ENCODE results near the gene FUOM.
A peak's percentile ranks its signal among the peaks of the same experiment; 100 is the strongest.

The FUOM gene, protein sequence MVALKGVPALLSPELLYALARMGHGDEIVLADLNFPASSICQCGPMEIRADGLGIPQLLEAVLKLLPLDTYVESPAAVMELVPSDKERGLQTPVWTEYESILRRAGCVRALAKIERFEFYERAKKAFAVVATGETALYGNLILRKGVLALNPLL

DNA sequence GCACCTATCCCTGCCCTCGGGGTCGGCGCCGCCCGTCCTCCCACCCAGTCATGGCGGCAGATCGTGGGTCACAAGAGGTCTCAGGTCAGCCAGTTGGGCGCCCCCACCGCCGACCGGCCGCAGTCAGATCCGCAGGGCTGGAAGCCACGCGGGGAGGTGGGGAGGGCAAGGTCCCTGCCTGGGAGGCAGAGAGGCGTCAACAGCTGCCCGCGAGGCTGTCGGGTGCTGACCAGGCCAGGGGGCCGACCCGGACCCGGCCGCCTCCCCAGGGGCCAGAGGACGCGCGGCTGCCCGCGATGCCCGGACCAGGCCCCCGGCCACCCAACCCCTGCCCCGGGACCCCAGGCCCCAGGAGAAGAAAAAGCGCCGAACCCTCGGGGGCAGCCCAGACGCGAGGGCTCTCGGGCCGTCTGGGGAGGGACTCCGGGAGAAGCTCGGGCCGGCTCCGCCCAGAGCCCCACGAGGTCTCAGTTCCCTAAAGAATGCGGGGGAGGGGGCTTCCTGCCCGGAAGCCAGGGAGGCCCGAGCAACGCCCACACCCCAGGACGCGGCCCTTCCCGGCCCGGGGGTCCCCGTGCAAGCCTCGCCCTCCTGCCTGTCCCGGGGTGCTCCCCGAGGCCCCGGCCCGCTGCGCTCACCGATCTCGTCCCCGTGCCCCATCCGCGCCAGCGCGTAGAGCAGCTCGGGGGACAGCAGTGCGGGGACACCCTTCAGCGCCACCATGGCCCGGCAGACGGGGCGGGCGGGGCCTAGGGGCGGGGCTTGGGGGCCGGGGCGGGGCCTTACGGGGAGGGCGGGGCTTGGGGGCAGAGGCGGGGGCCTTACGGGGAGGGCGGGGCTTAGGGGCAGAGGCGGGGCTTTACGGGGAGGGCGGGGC lies at the start of gene FUOM:
Gene FUOM, minus strand, starts transcription at position 735 of the 877 bp plus-strand sequence. Its CDS starts 12 bp downstream, at position 723.
- intact Hi-C loops (cut with micrococcal nuclease): loop anchor here (2.0 to 5.0 kb wide), 2 partner anchors 21 to 35 kb away; partner anchors contain the start of genes MTG1 and PAOX
- Mint-ChIP-seq H3K9me3 (no peaks in the 10 kb centered on the region), H3K36me3 (ENCODE audit: low read depth) (peaks cover 43% of the 10 kb centered on the region), H3K27ac (peak within 1 kb of the TSS; percentile 80), H3K27me3 (no peaks in the 10 kb centered on the region), H3K4me3 (peak within 1 kb of the TSS; percentile 80), H3K4me1 (ENCODE audit: low read depth) (peaks cover 16% of the 10 kb centered on the region)

DNA sequence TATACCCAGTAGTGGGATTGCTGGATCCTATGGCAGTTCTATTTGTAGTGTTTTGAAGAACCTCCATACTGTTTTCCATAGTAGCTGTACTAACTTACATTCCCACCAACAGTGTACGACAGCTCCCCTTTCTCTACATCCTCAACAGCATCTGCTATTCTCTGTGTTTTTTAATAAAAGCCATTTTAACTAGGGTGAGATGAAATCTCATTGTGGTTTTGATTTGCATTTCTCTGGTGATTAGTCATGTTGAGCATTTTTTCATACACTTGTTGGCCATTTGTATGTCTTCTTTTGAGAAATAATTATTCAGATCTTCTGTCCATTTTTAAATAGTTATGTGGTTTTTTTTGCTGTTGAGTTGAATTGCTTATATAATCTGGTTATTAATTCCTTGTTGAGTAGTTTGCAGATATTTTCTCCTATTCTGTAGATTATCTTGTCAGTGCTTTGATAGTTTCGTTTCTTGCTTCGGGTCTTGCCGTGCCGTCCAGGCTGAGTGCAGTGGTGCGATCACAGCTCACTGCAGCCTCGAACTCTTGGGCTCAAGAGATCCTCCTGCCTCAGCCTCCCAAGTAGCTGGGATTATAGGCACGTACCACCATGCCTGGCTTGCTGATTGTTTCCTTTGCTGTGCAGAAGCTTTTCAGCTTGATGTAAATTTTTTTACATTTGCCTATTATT lies 48.2 kb upstream of the FUOM start:
- no peak overlapping the region for H3K27ac Mint-ChIP-seq

DNA sequence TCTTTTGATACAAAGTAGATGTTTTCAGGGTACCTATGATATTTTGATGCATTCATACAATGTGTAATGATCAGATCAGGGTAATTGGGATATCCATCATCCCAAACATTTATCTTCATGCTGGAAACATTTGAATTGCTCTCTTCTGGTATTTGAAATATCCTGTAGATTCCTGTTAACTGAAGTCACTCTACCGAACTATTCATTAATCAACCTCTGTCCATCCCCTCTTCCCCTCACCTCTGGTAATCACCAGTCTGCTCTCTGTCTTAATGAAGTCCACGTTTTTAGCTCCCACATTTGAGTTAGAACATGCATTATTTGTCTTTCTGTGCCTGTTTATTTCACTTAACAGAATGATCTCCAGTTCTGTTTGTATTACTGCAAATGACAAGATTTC lies 47.5 kb upstream of the FUOM start:
- H3K27me3 Mint-ChIP-seq: no peaks in the 10 kb centered on the region
- H3K4me1 Mint-ChIP-seq (ENCODE audit: low read depth): peaks cover 13% of the 10 kb centered on the region
- no peak overlapping the region for H3K27ac Mint-ChIP-seq
- peaks cover 100% of the 10 kb centered on the region for H3K36me3 Mint-ChIP-seq (ENCODE audit: low read depth)
- peaks cover 14% of the 10 kb centered on the region for H3K9me3 Mint-ChIP-seq
- H3K4me3 Mint-ChIP-seq: no peak overlapping the region
- intact Hi-C loops (cut with micrococcal nuclease): no loop called here

More for the DNA sequence above, 48.2 kb upstream of the FUOM start:
- peaks cover 12% of the 10 kb centered on the region for H3K4me1 Mint-ChIP-seq (ENCODE audit: low read depth)
- peaks cover 21% of the 10 kb centered on the region for H3K9me3 Mint-ChIP-seq
- no peak overlapping the region for H3K4me3 Mint-ChIP-seq
- intact Hi-C loops (cut with micrococcal nuclease): no loop called here
- H3K27me3 Mint-ChIP-seq: no peaks in the 10 kb centered on the region
- peaks cover 100% of the 10 kb centered on the region for H3K36me3 Mint-ChIP-seq (ENCODE audit: low read depth)

DNA sequence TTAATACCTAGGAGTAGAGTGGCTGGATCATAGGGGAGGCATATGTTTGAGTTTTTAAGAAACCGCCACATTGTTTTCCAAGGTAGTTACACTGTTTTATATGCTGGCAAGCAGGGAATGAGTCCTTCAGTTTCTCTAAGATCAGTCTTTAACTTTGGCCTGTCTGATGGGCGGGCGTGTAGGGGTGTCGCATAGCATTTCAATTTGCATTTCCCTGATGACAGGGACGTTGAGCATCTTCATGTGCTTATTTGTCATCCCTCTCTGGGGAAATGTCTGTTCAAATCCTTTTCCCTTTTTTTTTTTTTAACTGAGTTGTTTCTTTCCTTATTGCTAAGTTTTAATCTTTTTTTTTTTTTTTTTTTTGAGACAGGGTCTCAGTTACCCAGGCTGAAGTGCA lies 46.0 kb upstream of the FUOM start:
- peaks cover 3% of the 10 kb centered on the region for H3K9me3 Mint-ChIP-seq
- no peaks in the 10 kb centered on the region for H3K27me3 Mint-ChIP-seq
- H3K4me3 Mint-ChIP-seq: no peak overlapping the region
- intact Hi-C loops (cut with micrococcal nuclease): no loop called here
- H3K4me1 Mint-ChIP-seq (ENCODE audit: low read depth): peaks cover 17% of the 10 kb centered on the region
- H3K27ac Mint-ChIP-seq: no peak overlapping the region
- H3K36me3 Mint-ChIP-seq (ENCODE audit: low read depth): peaks cover 100% of the 10 kb centered on the region

DNA sequence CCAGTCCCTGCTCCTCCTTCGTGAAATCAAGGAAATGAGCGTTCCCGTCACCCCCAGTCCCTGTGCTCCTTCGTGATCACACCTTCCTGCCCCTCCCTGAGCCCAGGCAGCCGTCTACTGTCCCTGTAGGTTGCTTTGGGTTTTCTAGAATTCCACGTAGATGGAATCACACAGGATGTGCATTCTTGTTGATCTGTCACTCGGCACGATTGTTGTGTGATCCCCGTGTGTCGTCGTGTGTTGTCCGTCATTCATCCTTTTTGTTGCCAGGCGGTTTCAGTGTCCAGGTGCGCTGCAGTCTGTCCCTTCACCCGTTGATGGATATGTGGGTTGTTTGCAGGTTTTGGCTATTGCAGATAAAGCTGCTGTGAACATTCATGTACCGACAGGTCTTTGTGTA lies 45.5 kb upstream of the FUOM start:
- Mint-ChIP-seq H3K36me3 (ENCODE audit: low read depth) (peaks cover 100% of the 10 kb centered on the region), H3K27me3 (no peaks in the 10 kb centered on the region), H3K4me1 (ENCODE audit: low read depth) (peaks cover 15% of the 10 kb centered on the region), H3K27ac (no peak overlapping the region), H3K9me3 (no peaks in the 10 kb centered on the region), H3K4me3 (no peak overlapping the region)
- intact Hi-C loops (cut with micrococcal nuclease): no loop called here

DNA sequence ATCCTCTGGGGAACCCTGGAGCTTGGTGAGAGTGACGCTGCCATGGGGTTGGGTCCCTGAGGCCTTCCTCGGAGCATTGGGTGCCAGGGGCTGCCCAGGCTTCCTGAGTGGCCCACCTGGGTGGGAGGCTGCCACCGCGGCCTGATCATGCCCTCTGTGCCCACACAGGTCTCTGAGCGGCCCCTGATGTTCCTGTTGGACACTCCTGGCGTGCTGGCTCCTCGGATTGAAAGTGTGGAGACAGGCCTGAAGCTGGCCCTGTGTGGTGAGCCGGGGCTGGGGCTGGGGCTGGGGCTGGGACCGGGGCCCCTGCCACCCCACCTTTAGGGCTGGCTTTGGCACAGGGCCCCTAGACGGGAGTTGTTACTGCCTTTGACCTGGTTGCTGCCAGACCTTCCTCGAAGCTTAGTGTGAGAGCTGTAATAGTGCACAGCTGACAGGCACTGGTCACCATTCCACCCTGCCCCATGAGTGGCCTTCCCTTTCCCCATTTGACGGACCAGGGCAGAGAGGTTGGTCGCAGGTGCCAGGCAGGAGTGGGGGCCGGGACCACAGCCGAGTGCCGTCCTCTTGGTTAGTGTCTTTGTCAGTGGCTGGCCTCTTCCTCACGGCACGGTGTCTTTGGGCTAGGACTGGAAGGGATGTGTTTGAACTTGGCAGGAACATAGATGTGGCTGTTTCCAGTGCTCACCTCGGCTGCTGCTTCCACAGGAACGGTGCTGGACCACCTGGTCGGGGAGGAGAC lies 44.3 kb upstream of the FUOM start:
- Mint-ChIP-seq H3K27ac (no peak overlapping the region), H3K9me3 (no peaks in the 10 kb centered on the region), H3K4me3 (no peak overlapping the region), H3K36me3 (ENCODE audit: low read depth) (peaks cover 100% of the 10 kb centered on the region), H3K4me1 (ENCODE audit: low read depth) (peaks cover 18% of the 10 kb centered on the region), H3K27me3 (no peaks in the 10 kb centered on the region)
- intact Hi-C loops (cut with micrococcal nuclease): no loop called here

DNA sequence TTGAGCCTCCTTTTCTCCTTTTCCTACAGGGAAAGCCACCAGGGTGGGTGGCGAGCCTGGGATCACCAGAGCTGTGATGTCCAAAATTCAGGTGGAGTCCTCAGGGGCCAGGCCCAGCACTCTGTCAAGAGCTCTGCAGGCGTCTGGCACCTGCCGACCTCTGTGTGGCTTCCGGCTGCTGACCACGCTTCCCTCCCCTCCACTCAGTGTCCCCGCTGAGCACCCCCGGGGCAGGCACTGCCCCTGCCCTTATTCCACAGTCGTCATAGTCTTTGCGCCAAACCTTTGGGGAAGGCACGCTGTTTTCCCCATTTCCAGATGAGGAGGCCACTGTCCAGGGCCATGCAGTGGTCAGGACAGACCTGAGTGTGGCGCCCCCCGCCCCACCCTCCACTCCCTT lies 43.7 kb upstream of the FUOM start:
- Mint-ChIP-seq H3K9me3 (no peaks in the 10 kb centered on the region), H3K27ac (no peak overlapping the region), H3K36me3 (ENCODE audit: low read depth) (peaks cover 99% of the 10 kb centered on the region), H3K27me3 (no peaks in the 10 kb centered on the region), H3K4me1 (ENCODE audit: low read depth) (peaks cover 22% of the 10 kb centered on the region), H3K4me3 (no peak overlapping the region)
- intact Hi-C loops (cut with micrococcal nuclease): no loop called here

DNA sequence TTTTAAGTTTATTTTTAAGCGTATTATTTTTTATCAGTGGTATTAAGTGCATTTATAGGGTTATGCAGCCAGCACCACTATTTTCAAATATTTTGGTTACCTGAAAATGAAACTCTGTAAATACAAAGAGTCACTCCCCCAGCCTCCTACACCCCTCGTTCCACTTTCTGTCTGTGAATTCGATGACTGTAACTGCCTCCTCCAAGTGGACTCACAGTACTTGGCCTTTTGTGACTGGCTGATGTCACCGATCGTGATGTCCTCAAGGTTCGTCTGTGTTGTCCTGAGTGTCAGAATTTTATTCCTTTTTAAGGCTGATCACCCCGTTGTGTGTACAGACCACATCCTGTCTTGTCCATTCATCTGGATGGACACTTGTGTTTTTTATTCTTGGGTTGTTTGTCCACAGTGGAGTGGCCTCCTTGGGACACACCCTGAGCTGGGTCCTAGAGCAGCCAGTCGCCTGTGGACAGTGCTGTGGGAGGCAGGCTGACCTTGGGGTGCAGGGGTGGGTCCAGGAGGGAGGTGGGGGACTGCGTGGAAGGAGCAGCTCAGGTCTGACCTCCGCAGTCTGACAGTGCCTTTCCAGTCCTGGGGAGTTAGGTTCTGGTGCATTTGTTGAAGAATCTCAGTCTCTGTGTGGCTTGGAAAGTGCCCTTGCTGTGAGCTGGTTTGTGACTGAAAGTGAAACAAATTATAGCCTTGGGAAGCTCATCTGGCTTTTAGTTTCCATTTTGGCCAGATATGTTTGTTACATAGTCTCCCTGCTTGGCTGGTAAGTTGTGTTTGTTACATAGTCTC lies 43.0 kb upstream of the FUOM start:
- Mint-ChIP-seq H3K27ac (no peak overlapping the region), H3K4me1 (ENCODE audit: low read depth) (peaks cover 21% of the 10 kb centered on the region), H3K36me3 (ENCODE audit: low read depth) (peaks cover 92% of the 10 kb centered on the region), H3K4me3 (no peak overlapping the region), H3K27me3 (no peaks in the 10 kb centered on the region), H3K9me3 (no peaks in the 10 kb centered on the region)
- intact Hi-C loops (cut with micrococcal nuclease): no loop called here

DNA sequence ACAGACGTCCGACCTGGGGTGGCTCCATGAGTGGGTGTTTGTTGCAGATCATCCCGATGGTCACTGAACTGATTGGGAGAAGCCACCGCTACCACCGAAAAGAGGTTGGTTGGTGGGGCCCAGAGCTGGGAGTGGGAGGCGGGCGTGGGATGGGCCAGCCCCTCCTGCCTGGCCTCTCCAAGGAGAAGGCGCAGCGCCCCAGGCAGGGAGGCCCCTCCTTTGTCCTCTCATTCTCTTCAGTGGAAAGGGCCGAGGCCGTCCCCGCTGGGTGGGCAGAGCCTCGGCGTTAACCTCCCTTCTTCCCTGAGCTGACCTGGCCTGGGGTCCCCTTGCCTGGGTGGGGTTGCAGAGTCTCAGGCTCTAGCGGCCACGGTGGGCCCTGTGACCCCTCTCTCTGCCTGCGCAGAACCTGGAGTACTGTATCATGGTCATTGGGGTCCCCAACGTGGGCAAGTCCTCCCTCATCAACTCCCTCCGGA lies 41.3 kb upstream of the FUOM start:
- H3K27me3 Mint-ChIP-seq: no peaks in the 10 kb centered on the region
- intact Hi-C loops (cut with micrococcal nuclease): no loop called here
- H3K27ac Mint-ChIP-seq: no peak overlapping the region
- no peak overlapping the region for H3K4me3 Mint-ChIP-seq
- H3K9me3 Mint-ChIP-seq: no peaks in the 10 kb centered on the region
- peaks cover 75% of the 10 kb centered on the region for H3K36me3 Mint-ChIP-seq (ENCODE audit: low read depth)
- peaks cover 28% of the 10 kb centered on the region for H3K4me1 Mint-ChIP-seq (ENCODE audit: low read depth)

DNA sequence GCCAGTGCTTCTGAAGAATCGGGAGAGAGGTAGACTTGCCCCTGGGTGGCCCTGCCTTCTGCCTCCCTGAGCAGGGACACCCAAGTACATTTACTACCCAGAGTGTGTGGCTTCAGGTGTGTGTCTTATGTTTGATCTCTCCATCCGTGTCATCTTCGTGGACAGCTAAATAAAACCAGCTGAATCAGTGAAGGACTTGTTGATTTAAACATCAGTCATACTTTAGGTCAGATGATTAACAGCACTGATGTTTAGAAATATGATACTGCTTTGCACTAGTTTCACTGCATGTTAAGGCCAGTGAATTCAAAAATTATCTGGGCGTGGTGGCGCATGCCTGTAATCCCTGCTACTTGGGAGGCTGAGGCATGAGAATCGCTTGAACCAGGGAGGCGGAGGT lies 40.1 kb upstream of the FUOM start:
- no peaks in the 10 kb centered on the region for H3K9me3 Mint-ChIP-seq
- no peaks in the 10 kb centered on the region for H3K27me3 Mint-ChIP-seq
- H3K36me3 Mint-ChIP-seq (ENCODE audit: low read depth): peaks cover 63% of the 10 kb centered on the region
- intact Hi-C loops (cut with micrococcal nuclease): no loop called here
- no peak overlapping the region for H3K4me3 Mint-ChIP-seq
- H3K27ac Mint-ChIP-seq: peak overlapping the region; percentile 12
- H3K4me1 Mint-ChIP-seq (ENCODE audit: low read depth): peaks cover 37% of the 10 kb centered on the region

DNA sequence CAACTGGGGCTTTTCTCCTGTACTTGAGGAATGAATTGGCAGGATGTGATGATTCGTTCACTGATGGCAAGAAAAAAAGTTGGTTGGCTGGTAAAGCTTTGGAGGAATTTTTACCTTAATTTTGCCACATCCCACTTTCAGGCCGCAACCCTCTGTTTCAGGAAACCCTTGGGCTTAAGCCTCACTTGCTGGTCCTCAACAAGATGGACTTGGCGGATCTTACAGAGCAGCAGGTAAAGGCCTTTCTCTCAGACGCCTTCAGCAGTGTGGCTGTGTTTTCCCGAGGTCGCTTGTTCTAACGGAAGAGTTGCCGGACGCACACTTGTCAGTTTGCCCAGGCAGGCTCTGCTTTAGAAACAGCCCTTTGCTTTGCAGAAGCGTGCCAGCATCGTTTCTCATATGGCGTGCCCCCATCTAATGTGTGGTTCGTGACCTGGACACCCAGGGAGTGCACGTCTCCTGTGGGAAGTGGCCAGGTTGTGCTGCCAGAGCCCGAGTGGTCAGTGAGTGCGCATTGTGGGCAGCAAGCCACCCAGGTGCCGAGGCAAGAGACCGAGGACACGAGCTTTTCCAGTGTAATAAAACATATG lies 38.3 kb upstream of the FUOM start:
- no peaks in the 10 kb centered on the region for H3K27me3 Mint-ChIP-seq
- H3K36me3 Mint-ChIP-seq (ENCODE audit: low read depth): peaks cover 59% of the 10 kb centered on the region
- peaks cover 52% of the 10 kb centered on the region for H3K4me1 Mint-ChIP-seq (ENCODE audit: low read depth)
- H3K27ac Mint-ChIP-seq: no peak overlapping the region
- H3K9me3 Mint-ChIP-seq: no peaks in the 10 kb centered on the region
- H3K4me3 Mint-ChIP-seq: no peak overlapping the region
- intact Hi-C loops (cut with micrococcal nuclease): no loop called here

DNA sequence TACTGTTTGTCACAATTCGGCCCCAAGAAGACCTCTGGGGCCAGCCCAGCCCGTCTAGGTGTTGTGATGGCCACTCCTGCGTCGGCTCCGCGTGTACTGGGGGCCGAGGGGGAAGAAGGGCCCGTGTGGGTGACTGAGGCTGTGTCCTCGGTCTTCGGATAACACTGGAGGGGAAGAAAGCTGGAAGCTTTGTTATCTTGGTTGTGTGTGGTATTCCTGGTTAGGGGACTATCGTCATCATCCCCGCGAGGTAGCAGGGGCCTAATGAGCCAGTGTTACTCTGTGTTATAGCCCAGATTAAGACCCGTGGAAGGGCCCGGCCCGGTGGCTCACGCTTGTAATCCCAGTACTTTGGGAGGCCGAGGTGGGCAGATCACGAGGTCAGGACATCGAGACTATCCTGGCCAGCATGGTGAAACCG lies 37.0 kb upstream of the FUOM start:
- no peaks in the 10 kb centered on the region for H3K9me3 Mint-ChIP-seq
- peak overlapping the region; percentile 93 for H3K27ac Mint-ChIP-seq
- no peaks in the 10 kb centered on the region for H3K27me3 Mint-ChIP-seq
- peaks cover 58% of the 10 kb centered on the region for H3K4me1 Mint-ChIP-seq (ENCODE audit: low read depth)
- intact Hi-C loops (cut with micrococcal nuclease): loop anchor here (1.0 to 5.0 kb wide), 2 partner anchors 22 to 38 kb away; partner anchors contain the start of genes ECHS1 and FUOM
- peak overlapping the region; percentile 88 for H3K4me3 Mint-ChIP-seq
- peaks cover 57% of the 10 kb centered on the region for H3K36me3 Mint-ChIP-seq (ENCODE audit: low read depth)

Data from dendritic cell treated with granulocyte-macrophage colony-stimulating factor and Interleukin-4, amounts not matched to agents 40 ng/mL and 50 ng/mL, for 4 days (primary cell).